ENCODE measurements around the gene TMEM168. TPM values are rescaled to one million over a fixed set of nuclear protein-coding genes. Genes with fewer than 3 reads are reported as not detected.

The TMEM168 gene
- total RNA-seq, 4 donors from 2014 or later: 20.0 to 28.0 (median 23.4) TPM

GRCh38 chr7:112802406-112802805, 12.2 kb upstream of the TMEM168 start:
- no peak for TF ChIP-seq CTCF (IDR thresholded peaks at IDR 0.05; ENCODE audit: low read depth)

GRCh38 chr7:112800486-112800885, 10.3 kb upstream of the TMEM168 start:
- no peak for TF ChIP-seq CTCF (IDR thresholded peaks at IDR 0.05; ENCODE audit: low read depth)

GRCh38 chr7:112799448-112800120, 9.4 kb upstream of the TMEM168 start:
- TF ChIP-seq CTCF (IDR thresholded peaks at IDR 0.05; ENCODE audit: low read depth): no peak

GRCh38 chr7:112798274-112799159, 8.3 kb upstream of the TMEM168 start:
- no peak for TF ChIP-seq CTCF (IDR thresholded peaks at IDR 0.05; ENCODE audit: low read depth)

- no peak for TF ChIP-seq CTCF (IDR thresholded peaks at IDR 0.05; ENCODE audit: low read depth)
Measured at GRCh38 chr7:112792441-112792840, 2.2 kb upstream of the TMEM168 start.

- no peak for TF ChIP-seq CTCF (IDR thresholded peaks at IDR 0.05; ENCODE audit: low read depth)
Measured at GRCh38 chr7:112791465-112792168, 1.4 kb upstream of the TMEM168 start.

- TF ChIP-seq CTCF (IDR thresholded peaks at IDR 0.05; ENCODE audit: low read depth): no peak
Measured at GRCh38 chr7:112790586-112791003, 402 bp upstream of the TMEM168 start.
